Osteoblast (primary cell): ENCODE results near the gene REEP5. TPM values are rescaled to one million over a fixed set of nuclear protein-coding genes. Genes with fewer than 3 reads are reported as not detected.

Source experiments
- DNase-seq: peaks from one replicate; pipeline ENCODE4 v3.0.0; 2011; ENCODE audit warnings: low spot score, mixed read lengths; ENCODE audit not compliant: insufficient read length; ENCODE audit errors: missing footprints
- H2AFZ ChIP-seq: 2 replicates; pipeline ENCODE4 v1.6.0; 2011; ENCODE audit warnings: mild to moderate bottlenecking, low read length
- H3K27ac ChIP-seq: 2 replicates; pipeline ENCODE4 v1.5.1; 2011; ENCODE audit warnings: mild to moderate bottlenecking, low read depth, low read length, moderate library complexity
- H3K27me3 ChIP-seq: 2 replicates; pipeline ENCODE4 v1.6.0; 2012; ENCODE audit warnings: mild to moderate bottlenecking, control low read depth, inconsistent platforms, low read length, moderate library complexity; ENCODE audit not compliant: insufficient read depth
- H3K36me3 ChIP-seq: 2 replicates; pipeline ENCODE4 v1.5.1; 2011; ENCODE audit warnings: mild to moderate bottlenecking, low read length, control low read depth, moderate library complexity; ENCODE audit not compliant: insufficient read depth
- H3K4me1 ChIP-seq: 2 replicates; pipeline ENCODE4 v1.5.1; 2011; ENCODE audit warnings: mild to moderate bottlenecking, low read length, control low read depth, moderate library complexity; ENCODE audit not compliant: insufficient read depth
- H3K4me2 ChIP-seq: 2 replicates; pipeline ENCODE4 v1.6.0; 2011; ENCODE audit warnings: mild to moderate bottlenecking, low read length; ENCODE audit not compliant: insufficient read depth
- H3K4me3 ChIP-seq: fragments of 200-600 bp; sonication (generic); 3 replicates; pipeline ENCODE4 v1.5.1; 2012; ENCODE audit warnings: mild to moderate bottlenecking, low read length, inconsistent platforms; ENCODE audit not compliant: insufficient read depth
- H3K79me2 ChIP-seq: 2 replicates; pipeline ENCODE4 v1.6.0; 2012; ENCODE audit warnings: mild to moderate bottlenecking, low read length, control low read depth, inconsistent platforms; ENCODE audit not compliant: insufficient read depth
- H3K9me3 ChIP-seq: 2 replicates; pipeline ENCODE4 v1.5.1; 2011; ENCODE audit warnings: low read depth, low read length, control low read depth
- H4K20me1 ChIP-seq: 2 replicates; pipeline ENCODE4 v1.6.0; 2012; ENCODE audit warnings: mild to moderate bottlenecking, low read length, control low read depth; ENCODE audit not compliant: insufficient read depth
- CTCF ChIP-seq: IDR thresholded peaks from 2 replicates; pipeline ENCODE4 v1.5.1; 2011; ENCODE audit warnings: mild to moderate bottlenecking, low read depth, low read length, moderate library complexity; ENCODE audit errors: extremely low read depth
- total RNA-seq: library from RNA; depleted of rRNA; stranded (reverse); fragments of >200 nt; gene quantifications from 2 replicates; pipeline ENCODE4 v1.2.3, GENCODE V29; 2012

REEP5 gene
- total RNA-seq, 1 donor: 37.3 TPM

GRCh38 chr5:112938286-112938685 is 16.3 kb upstream of the REEP5 start:
- no peaks in the 10 kb centered on the region for H3K36me3 ChIP-seq
- no peaks in the 10 kb centered on the region for H3K27me3 ChIP-seq
- peaks cover 15% of the 10 kb centered on the region for H3K4me1 ChIP-seq
- no peaks in the 10 kb centered on the region for H3K79me2 ChIP-seq
- no peak for DNase-seq
- H3K4me2 ChIP-seq: no peak overlapping the region
- no peaks in the 10 kb centered on the region for H4K20me1 ChIP-seq
- H3K9me3 ChIP-seq: no peaks in the 10 kb centered on the region
- H3K27ac ChIP-seq: no peak overlapping the region
- TF ChIP-seq CTCF: no peak
- no peak overlapping the region for H3K4me3 ChIP-seq
- no peak overlapping the region for H2AFZ ChIP-seq

GRCh38 chr5:112935675-112936074 is 13.6 kb upstream of the REEP5 start:
- no peak overlapping the region for H3K27ac ChIP-seq
- H3K4me3 ChIP-seq: no peak overlapping the region
- H3K4me1 ChIP-seq: peaks cover 19% of the 10 kb centered on the region
- TF ChIP-seq CTCF: no peak
- no peaks in the 10 kb centered on the region for H3K27me3 ChIP-seq
- no peaks in the 10 kb centered on the region for H3K36me3 ChIP-seq
- H2AFZ ChIP-seq: no peak overlapping the region
- H3K79me2 ChIP-seq: no peaks in the 10 kb centered on the region
- H3K4me2 ChIP-seq: no peak overlapping the region
- DNase-seq: no peak
- H4K20me1 ChIP-seq: no peaks in the 10 kb centered on the region
- no peaks in the 10 kb centered on the region for H3K9me3 ChIP-seq

- no peak for DNase-seq
- Histone ChIP-seq H4K20me1 (no peaks in the 10 kb centered on the region), H2AFZ (no peak overlapping the region), H3K4me1 (peaks cover 19% of the 10 kb centered on the region), H3K36me3 (no peaks in the 10 kb centered on the region), H3K4me3 (no peak overlapping the region), H3K4me2 (peak overlapping the region; percentile 2), H3K79me2 (no peaks in the 10 kb centered on the region), H3K9me3 (no peaks in the 10 kb centered on the region), H3K27me3 (no peaks in the 10 kb centered on the region), H3K27ac (no peak overlapping the region)
- TF ChIP-seq CTCF: no peak
Measured at GRCh38 chr5:112934366-112934663, 12.3 kb upstream of the REEP5 start.

GRCh38 chr5:112933651-112934365 is 11.8 kb upstream of the REEP5 start:
- DNase-seq: peak; percentile 74
- Histone ChIP-seq H4K20me1 (no peaks in the 10 kb centered on the region), H3K79me2 (no peaks in the 10 kb centered on the region), H2AFZ (no peak overlapping the region), H3K27me3 (no peaks in the 10 kb centered on the region), H3K27ac (peak overlapping the region; percentile 39), H3K36me3 (no peaks in the 10 kb centered on the region), H3K9me3 (no peaks in the 10 kb centered on the region), H3K4me1 (peaks cover 19% of the 10 kb centered on the region), H3K4me2 (peak overlapping the region; percentile 2), H3K4me3 (no peak overlapping the region)
- no peak for TF ChIP-seq CTCF
